ENCODE measurements around the gene NSUN2.

NSUN2 gene

DNA sequence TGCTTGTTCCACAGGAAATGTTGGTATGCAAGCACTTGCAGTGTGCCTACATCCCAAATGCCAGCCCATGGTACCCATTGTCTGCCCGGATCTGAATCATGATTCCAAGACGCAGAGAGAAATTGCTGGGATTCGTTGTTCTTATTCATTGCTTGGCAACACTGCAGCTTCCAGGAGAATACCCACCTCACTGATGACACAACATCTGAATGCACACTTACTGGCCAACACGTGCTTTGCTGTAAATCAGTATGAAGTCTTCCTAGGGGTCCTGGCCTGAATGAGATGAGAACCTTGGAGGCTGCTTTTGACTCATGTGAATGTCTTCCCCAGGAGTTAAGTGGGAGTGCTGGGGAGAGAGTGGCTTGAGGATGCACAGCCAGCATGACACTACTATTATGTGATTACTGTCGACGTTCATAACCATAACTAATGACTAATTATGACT is 12.0 kb upstream of the NSUN2 start:
- DNase-seq (ENCODE audit: low read depth): no peak

DNA sequence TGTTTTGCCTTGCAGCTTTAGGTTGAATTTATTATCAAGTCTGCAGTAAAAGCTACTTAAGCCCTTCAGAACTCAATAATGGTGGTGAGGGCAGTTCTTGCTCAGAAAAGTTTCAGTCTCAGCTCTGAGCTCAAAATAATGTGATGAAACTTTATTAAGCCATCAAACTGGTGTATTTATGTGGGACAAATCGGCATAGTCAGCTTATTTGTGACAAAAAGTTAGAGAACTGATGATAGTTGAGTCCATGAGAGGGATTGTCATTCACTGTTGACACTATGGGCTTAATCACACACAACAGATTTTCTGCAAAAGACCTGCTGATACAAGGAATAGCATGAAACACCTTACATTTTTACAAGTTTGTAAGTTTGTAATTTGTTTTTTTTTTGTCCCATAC is 9.8 kb upstream of the NSUN2 start:
- DNase-seq (ENCODE audit: low read depth): no peak

DNA sequence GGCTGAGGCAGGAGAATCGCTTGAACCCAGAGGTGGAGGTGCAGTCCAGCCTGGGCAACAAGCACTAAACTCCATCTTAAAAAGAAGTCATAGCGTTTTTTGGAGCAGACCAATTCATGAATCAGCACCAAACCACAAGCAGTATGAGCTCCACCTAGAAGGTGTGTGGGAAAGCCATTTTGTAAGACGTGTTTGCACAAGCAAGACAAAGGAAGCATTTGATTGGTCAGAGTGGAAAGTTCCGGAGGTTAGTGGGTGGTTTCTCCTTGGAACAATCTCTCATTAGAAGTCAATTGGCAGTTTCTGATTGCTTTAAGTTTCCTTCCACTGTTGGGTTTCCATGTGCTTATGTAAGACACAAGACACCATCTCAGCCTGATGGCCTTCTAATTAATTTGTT is 5.4 kb upstream of the NSUN2 start:
- no peak for DNase-seq (ENCODE audit: low read depth)

DNA sequence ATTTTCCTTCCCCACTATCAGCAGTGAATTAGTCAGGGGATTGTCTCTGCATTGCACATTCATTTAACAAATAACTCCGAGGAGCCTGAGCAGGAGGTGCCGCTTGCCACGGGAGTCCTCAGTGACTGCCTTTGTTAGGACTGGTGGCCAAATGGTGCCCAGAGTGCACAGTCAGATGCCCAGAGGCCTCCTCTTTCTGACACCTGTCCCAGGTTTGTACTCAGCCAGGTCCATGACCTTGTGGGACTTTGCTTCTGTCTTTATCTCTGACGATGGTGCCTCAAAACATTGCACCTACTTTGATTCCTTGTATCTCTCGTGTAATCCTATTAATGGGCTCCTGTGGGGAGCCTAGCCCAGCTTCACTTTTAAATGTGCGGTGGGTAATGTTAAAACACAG is 4.7 kb upstream of the NSUN2 start:
- no peak for DNase-seq (ENCODE audit: low read depth)

DNA sequence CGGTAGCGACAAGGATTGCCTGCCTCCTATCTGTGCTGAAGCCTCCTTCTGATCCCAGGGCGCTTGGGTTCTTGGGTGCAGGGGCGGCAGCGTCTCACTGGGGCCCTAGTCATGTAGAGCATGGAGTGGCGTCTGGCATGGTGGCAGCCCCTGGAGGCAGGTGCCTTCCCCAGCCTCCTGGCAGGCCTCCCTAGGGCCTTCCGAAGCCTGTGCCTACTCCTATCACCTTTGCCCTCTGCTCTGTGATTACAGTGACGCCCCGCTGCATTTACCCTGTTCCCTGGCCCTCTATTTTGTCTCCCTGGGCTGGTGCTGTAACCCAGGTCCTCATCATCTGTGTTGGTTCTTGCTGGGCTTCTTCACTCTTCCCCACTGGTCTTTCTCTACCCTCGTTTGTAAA is 4.2 kb upstream of the NSUN2 start:
- no peak for DNase-seq (ENCODE audit: low read depth)

DNA sequence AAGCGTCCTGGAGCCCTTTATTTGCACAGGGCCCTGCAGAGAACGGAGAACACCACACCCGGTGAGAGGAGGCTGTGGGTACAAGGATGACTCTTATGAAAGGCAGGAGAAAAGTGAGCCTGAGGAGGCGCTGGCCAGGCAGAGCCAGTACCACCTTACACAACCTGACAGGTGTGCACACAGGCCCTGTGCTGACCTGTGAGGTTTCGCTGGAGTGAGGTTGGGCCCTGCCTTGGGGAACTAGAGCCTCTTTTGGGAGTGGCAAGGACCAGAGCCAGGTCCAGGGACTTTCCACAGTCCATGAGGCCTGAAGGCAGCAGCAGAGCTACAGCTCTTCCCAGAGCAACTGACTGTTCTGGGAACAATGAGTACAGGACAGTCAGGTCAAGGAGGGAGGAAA is 3.4 kb upstream of the NSUN2 start:
- DNase-seq (ENCODE audit: low read depth): no peak

DNA sequence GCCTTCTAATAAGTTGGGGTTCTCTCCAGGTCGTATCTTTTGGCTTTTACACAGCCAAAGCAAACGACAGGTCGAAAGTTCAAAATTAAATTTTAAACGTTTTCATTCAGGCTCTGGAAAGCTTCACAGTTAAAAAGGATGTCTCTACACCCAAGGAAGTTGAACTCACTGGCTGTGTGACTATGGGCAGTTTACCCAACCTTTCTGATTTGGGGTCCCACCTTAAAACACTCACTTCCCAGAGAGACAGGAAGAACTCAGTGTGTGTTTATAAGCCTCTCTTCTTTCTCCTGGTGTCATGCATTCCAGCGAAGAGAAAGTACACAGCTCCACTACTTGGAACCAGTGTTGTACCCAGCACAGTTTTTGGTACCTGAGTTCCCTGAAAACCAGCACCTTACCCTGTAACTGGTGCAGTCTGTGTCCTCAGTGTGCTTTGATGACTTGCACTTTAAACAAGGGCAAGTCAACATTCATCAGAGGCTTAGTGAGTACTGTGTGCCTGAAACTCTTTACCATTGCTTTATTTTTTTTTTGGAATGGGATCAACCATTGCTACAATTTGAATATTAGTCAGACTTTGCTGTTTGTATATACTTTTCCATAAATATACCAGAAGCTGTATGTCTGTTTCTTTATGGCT is 2.1 kb upstream of the NSUN2 start:
- DNase-seq (ENCODE audit: low read depth): no peak

DNA sequence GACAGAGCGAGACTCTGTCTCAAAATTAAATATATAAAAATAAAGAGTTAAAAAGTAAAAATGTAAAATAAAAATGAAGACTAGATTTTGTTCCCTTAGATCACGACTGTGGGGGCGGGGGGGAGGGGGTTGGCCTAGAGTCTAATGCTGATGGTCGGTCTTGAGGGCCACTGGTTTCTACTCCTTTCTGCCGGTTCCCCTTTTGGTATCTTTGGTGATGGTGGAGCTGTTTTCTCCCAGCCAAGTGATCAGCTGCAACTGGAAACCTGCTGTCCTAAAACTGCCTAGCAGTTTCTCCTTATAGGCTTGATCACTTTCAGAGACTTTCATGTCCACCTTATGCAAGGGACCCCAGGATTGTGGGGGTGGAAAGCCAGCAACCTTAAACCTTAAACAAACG is 1.5 kb upstream of the NSUN2 start:
- DNase-seq (ENCODE audit: low read depth): no peak

DNA sequence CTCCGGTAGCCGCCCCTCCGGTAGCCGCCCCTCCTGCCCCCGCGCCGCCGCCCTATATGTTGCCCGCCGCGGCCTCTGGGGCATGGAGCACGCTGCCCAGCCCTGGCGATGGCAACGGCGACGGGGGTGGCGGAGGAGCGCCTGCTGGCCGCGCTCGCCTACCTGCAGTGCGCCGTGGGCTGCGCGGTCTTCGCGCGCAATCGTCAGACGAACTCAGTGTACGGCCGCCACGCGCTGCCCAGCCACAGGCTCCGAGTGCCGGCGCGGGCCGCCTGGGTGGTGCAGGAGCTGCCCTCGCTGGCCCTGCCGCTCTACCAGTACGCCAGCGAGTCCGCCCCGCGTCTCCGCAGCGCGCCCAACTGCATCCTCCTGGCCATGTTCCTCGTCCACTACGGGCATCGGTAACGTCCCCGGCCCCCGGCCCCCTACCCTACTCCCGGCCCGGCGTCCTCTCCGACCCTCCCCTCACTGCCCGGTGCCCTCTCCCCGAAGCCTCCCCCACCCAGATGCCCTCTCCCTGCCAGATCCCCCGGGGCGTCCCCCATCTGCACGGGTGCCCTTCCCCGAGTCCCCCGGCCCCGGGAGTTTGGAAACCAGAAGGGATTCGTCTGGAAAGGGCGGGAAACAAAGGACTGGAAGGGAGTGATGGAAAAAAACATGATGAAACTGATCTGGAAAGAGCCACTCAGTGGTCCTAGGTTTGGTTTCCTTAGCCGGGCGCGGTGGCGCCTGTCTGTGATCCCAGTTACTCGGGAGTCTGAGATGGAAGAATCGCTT is 813 bp upstream of the NSUN2 start:
- no peak for DNase-seq (ENCODE audit: low read depth)

DNA sequence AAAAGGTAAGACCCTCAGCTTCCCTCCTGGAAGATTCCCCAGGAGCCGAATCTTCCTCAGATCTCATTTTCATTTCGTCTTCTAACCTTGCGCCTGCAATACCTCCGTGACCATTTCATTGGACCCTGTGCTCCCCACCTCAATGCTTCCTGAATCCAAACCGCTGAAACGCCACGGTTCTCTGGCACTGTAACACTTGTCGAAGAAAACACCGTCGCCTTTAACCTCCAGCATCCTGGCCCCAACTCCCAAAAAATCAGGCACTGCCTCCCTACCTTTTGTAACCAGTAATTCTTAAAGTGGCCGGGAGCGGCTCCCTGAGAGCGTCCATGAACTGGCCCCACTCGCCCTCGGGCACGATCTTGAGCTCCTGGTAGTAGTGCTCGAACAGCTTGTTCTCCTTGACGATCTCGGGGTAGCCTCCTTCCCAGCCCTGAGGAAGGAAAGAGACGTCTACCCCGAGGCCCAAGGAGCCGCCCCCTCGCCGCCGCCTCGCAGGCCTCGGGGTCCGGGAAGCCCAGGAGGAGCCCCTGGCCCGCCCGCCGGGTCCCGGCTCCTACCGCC is 438 bp downstream of the NSUN2 start:
- no peak for DNase-seq (ENCODE audit: low read depth)

DNA sequence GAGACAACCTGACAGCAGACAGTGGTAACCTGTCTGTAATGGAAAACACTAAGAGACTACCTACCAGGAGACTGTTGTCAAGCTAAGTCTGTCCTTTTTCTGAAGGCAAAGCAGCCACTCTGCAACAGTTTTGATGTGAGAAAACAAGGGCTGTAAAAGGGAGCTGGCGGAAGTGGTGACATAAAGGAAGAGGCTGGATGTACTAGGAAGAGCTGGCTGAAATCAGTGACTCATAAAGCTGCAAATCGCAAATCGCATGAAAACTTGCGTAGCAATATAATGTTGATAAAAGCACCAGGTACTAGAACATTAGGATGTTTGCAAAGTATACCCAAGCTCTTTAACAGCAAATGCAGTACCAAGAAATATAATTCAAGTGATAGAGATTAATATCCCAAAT is 1.4 kb downstream of the NSUN2 start:
- no peak for DNase-seq (ENCODE audit: low read depth)

DNA sequence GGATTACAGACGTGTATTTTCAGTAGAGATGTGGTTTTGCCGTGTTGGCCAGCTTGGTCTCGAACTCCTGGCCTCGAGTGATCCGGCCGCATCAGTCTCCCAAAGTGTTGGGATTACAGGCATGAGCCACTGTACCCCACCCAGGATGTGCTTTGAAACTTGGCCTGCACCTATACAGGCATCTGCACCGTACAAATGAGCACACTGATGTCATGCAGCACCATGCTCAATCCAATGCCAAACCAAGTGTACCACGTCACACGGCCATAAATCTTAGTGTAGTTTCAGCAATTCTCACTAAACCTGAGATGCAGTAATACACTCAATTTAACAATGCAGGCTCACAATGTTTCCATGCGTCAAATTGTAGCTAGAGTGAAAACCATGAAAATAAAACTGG is 6.3 kb downstream of the NSUN2 start:
- DNase-seq (ENCODE audit: low read depth): no peak

DNA sequence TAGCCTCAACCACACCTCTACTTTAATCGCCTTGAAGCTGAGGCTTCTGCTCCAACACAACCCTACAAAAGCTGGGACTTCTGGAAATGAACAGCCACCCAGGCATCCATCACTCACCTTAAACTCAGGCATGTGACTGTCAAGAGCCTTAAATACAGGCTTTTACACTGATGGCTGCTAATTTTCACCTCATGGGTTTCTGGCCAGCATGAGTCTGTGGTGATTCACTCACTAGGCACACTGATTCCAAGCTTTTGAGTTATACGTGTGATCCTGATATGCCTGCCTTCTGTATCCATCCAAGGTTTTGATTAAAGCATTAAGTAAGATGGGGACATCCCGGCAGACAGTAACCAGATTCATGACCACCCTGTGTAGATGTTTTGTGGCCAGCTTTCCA is 8.9 kb downstream of the NSUN2 start:
- DNase-seq (ENCODE audit: low read depth): no peak

DNA sequence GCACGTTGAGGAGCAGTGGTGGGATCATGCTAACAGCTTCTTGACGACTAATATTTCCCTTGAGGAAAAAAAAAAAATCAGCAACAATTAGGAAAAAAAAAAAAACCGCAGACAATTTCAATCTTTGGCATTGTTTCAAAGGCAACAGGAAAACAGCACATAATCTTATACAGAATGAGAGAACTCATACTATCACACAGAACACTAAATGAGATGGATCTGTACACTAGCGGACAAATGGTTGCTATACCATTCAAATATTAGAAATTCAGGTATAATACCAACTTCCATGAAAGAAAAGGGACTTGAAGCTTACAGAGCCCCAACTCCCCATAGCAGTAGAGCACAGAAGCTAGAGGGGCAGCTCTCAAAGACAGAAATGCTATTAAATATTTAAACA is 9.6 kb downstream of the NSUN2 start:
- no peak for DNase-seq (ENCODE audit: low read depth)

DNA sequence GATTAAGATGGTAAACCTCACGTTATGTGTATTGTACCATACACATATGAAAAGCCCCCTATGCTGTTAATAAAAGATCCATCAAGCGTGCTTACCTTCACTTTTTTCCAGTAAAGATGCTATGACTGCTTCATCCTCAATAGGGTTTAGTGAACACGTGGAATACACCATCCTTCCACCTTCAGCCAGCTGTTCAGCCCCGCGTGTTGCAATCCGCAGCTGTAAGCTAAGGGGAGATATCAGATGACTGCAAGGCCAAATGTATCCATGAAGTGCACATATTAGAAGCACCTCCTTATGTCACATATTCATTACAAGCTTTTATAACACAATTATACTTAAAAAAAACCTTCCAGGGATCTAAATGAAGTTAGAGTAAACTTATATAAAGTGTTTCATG is 16.2 kb downstream of the NSUN2 start:
- no peak for DNase-seq (ENCODE audit: low read depth)

DNA sequence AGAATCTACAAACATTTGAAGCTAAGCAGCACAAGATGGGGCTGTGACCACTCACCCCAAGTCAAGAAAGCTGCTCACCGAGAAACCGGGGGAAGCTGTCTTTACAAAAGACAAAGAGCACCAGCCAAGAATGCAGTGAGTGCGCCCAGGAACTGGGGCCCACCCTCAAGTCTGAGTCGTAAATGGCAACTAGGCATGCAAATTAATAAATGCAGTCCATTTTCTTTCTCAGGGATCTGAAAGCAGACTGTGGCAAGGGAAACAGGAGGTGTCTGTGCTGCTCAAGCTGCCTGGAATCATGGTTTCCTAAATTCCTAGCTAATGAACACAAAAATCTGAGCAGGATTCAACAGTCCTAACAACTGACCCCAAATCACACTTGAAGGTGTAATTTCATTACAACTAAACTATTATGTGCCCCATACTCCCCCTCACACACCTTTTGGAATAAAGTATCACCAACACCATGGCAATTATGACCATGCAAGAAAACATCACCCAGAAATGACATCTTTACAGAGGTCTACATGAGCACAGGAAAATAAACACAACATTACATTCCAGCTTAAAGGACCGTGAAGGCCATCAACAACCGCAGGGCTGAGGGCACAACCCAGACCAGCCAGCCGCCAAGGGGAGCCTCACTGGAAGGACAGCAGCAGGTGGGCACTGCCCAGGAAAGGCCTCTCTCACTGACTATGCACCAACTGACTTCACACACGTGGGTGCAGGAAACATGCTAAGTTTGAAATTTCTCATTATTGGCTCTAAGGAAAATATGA is 17.6 kb downstream of the NSUN2 start:
- DNase-seq (ENCODE audit: low read depth): no peak

DNA sequence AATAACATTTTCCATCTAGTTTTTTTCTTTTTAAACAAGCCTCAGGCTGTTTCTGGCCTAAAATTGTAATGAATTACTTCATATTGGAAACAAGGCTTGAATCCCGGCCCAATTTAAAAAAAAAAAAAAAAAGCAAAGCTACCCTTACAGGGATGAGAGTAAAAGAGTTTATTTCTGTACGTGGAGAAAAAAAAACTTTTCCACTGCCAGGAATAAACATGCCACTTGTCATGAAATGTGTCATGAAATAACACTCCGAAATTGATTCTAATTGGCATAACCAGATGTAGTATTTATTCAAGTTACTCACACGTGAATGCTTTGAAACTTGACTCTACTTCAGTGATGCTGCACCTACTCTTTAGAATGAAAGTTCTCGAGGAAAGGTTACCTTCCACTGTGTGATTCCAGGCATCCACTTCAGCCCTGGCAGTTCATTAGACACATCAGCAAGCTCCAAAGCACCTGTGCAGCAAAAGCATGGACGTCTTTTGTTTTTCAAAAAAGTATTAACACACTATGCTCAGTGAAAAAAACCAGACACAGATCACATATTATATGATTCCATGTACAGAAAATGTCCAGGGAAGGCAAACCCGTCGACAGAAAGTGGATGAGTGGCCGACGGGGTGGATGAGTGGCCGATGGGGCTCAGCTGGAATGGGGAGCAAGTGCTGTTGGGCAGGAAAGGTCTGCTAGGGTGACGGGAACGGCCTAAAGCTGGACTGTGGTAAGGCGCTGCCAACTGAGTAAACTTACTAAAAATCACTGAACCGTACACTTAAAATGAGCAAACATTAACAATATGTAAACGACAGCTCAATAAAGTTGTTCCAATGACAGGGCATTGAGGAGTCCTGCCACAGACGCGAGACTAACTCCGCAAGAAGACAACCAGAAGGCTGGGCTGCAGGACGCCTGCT is 21.2 kb downstream of the NSUN2 start:
- no peak for DNase-seq (ENCODE audit: low read depth)

DNA sequence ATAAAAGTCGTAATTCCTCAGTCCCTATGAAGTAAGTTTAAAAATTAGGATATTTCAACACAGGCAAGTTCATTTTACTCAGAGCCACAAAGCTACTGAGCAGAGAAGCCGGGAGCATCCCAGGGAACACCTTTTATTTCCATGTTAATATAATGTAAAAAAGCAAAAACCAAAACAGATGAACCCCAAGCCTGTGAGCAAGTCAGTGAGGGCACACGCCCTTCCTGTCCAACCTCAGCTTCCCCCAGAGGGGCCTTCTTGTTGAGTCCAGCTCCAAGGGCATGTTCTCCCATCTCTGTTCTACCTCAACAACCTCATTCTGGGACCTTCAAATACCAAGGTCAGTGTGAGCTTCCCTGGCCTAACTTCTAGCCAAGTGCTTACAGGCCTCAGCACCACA is 24.8 kb downstream of the NSUN2 start:
- DNase-seq (ENCODE audit: low read depth): no peak

DNA sequence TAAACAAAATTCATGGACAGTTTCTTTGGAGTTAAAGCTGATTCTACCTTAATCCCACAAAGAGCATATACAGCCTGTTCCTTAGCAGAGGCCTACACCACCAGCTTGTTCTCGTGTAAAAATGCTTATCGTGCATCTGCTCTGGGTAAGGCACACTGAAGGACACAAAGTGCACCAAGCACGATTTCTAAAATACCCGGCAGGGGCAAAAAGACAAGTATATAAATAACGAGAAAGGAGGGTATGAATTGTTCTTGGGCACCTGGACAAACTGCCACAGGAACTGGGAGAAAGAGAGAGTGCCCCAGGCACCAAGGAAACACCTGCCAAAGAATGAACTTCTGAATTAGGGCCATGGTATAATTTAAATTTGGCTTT is 25.3 kb downstream of the NSUN2 start:
- DNase-seq (ENCODE audit: low read depth): no peak

DNA sequence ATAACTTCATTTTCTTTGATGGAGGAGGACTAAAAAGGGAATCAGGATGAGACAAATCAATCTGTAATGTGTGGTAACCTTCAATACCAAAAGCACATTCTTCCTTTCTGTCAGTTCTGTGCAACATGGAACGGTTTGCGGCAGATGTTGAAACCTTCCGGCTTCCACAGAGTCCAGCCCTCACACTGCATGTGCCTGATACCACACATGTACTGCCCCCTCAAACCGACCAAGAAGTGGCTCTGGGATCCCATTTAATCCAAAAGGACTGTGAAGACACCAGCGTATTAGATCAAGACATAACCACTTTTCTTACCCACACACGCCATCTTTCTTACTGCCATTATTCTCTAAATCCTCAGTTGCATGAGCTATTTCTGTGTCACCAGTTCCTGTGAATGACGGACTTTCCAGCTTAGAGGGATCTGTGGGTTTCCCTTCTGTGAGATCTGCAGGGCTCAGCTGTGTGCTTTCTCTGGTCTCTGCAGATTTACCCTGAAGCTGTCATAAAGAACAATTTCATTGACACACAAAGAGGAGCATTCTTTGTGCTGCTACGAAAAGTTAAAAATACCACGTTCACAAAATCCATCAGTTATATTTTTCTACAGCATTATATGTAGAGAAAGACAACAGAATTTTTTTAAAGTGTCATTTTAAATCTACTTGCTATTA is 25.8 kb downstream of the NSUN2 start:
- DNase-seq (ENCODE audit: low read depth): no peak

DNA sequence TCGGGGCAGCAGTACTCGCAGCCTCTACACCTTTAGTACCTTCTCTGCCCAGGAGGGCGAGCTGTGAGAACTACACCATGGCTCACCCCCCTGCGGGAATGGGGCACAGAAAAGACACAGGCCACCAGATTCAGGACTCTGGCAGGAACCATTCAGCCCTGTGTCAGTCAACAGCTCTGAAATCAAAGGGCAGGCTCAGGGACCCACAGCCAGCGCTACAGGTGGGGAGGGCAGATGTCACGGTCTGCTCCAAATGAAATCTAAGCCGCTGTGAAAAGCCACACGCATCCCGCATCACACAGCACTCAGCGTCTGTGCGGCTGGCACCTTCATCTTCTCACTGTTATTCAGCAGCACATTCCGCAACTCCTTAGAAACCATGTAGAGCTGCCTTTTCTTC is 27.9 kb downstream of the NSUN2 start:
- DNase-seq (ENCODE audit: low read depth): no peak
